Measurements from ENCODE around the gene STK32B.
"Not testable (repeated sequence)": the region's sequence is repeated elsewhere in the genome, so short reads cannot be mapped to it uniquely, and the experiment has no call there.

The STK32B gene

GRCh38 chr4:5066101-5066500, 14.8 kb downstream of the STK32B start:
- DNase-seq (ENCODE audit: insufficient read length, low spot score) (no peak), FAIRE-seq (no peak)

GRCh38 chr4:5066968-5067367, 15.7 kb downstream of the STK32B start:
- not testable (repeated sequence) for FAIRE-seq; DNase-seq (ENCODE audit: insufficient read length, low spot score)

GRCh38 chr4:5067908-5068307, 16.6 kb downstream of the STK32B start:
- FAIRE-seq (no peak), DNase-seq (ENCODE audit: insufficient read length, low spot score) (no peak)

- FAIRE-seq (no peak), DNase-seq (ENCODE audit: insufficient read length, low spot score) (no peak)
Measured at GRCh38 chr4:5069901-5070300, 18.6 kb downstream of the STK32B start.

- DNase-seq (ENCODE audit: insufficient read length, low spot score) (no peak), FAIRE-seq (no peak)
Measured at GRCh38 chr4:5072948-5073347, 21.7 kb downstream of the STK32B start.

- DNase-seq (ENCODE audit: insufficient read length, low spot score), result no peak
- FAIRE-seq, result no peak
Measured at GRCh38 chr4:5078009-5078408, 26.7 kb downstream of the STK32B start.

- DNase-seq (ENCODE audit: insufficient read length, low spot score) (no peak), FAIRE-seq (no peak)
Measured at GRCh38 chr4:5079581-5079980, 28.3 kb downstream of the STK32B start.

GRCh38 chr4:5081441-5081999, 30.2 kb downstream of the STK32B start:
- FAIRE-seq (no peak), DNase-seq (ENCODE audit: insufficient read length, low spot score) (no peak)

GRCh38 chr4:5082376-5082775, 31.1 kb downstream of the STK32B start:
- DNase-seq (ENCODE audit: insufficient read length, low spot score), result no peak
- no peak for FAIRE-seq

- no peak for DNase-seq (ENCODE audit: insufficient read length, low spot score)
- FAIRE-seq, result no peak
Measured at GRCh38 chr4:5084911-5085475, 33.7 kb downstream of the STK32B start.

GRCh38 chr4:5086535-5086934, 35.3 kb downstream of the STK32B start:
- FAIRE-seq, result no peak
- no peak for DNase-seq (ENCODE audit: insufficient read length, low spot score)

- DNase-seq (ENCODE audit: insufficient read length, low spot score), result no peak
- no peak for FAIRE-seq
Measured at GRCh38 chr4:5096261-5096660, 45.0 kb downstream of the STK32B start.

GRCh38 chr4:5098176-5098575, 46.9 kb downstream of the STK32B start:
- no peak for DNase-seq (ENCODE audit: insufficient read length, low spot score)
- FAIRE-seq, result no peak

GRCh38 chr4:5100336-5100735, 49.1 kb downstream of the STK32B start:
- no peak for DNase-seq (ENCODE audit: insufficient read length, low spot score)
- FAIRE-seq, result no peak

GRCh38 chr4:5100986-5101385, 49.7 kb downstream of the STK32B start:
- FAIRE-seq, result no peak
- no peak for DNase-seq (ENCODE audit: insufficient read length, low spot score)

- DNase-seq (ENCODE audit: insufficient read length, low spot score) (no peak), FAIRE-seq (no peak)
Measured at GRCh38 chr4:5101571-5101970, 50.3 kb downstream of the STK32B start.

GRCh38 chr4:5110901-5111300, 59.6 kb downstream of the STK32B start:
- no peak for DNase-seq (ENCODE audit: insufficient read length, low spot score)
- FAIRE-seq, result no peak

GRCh38 chr4:5112333-5113095, 61.2 kb downstream of the STK32B start:
- DNase-seq (ENCODE audit: insufficient read length, low spot score) (no peak), FAIRE-seq (no peak)

- no peak for FAIRE-seq
- DNase-seq (ENCODE audit: insufficient read length, low spot score), result no peak
Measured at GRCh38 chr4:5114950-5115349, 63.7 kb downstream of the STK32B start.

- FAIRE-seq, result no peak
- no peak for DNase-seq (ENCODE audit: insufficient read length, low spot score)
Measured at GRCh38 chr4:5118091-5118786, 67.0 kb downstream of the STK32B start.

GRCh38 chr4:5118994-5119835, 67.9 kb downstream of the STK32B start:
- DNase-seq (ENCODE audit: insufficient read length, low spot score) (no peak), FAIRE-seq (no peak)

Measured in HTR-8/SVneo (cell line).